HepG2 (cell line): ENCODE measurements around the gene BORCS5. TPM values are rescaled to one million over a fixed set of nuclear protein-coding genes. Genes with fewer than 3 reads are reported as not detected.
A peak's percentile ranks its signal among the peaks of the same experiment; 100 is the strongest.

Experiments
- ATM ChIP-seq: fragments of 450-650 bp; IDR thresholded peaks from 2 replicates; pipeline ENCODE4 v1.7.1; 2017; ENCODE audit warnings: mild to moderate bottlenecking, borderline replicate concordance
- BRD4 ChIP-seq: sonication (generic); formaldehyde crosslinking; IDR thresholded peaks from 2 replicates; pipeline ENCODE4 v1.4.0; 2020; ENCODE audit warnings: missing genetic modification reagents
- EHMT2 ChIP-seq: fragments of 200-600 bp; sonication (generic); IDR thresholded peaks from 2 replicates; pipeline ENCODE4 v1.7.0; 2017; ENCODE audit warnings: antibody characterized with exemption, low read depth, low read length, borderline replicate concordance
- FOXA3 ChIP-seq: IDR thresholded peaks from 2 replicates; pipeline ENCODE4 v1.6.1; 2016; ENCODE audit warnings: missing genetic modification reagents, missing compliant biosample characterization
- HHEX ChIP-seq: IDR thresholded peaks from 2 replicates; pipeline ENCODE4 v1.6.1; 2016; ENCODE audit warnings: control low read depth
- MAFK ChIP-seq, 2 experiments: IDR thresholded peaks in 1 of 2; conservative IDR thresholded peaks in 1 of 2; 2 replicates each; pipeline ENCODE4 v1.6.1; 2011; ENCODE audit warnings: improper control_type of control experiment in 2 of 2, low read length in 2 of 2
- NCOA1 ChIP-seq: sonication (generic); formaldehyde crosslinking; IDR thresholded peaks from 2 replicates; pipeline ENCODE4 v1.9.0; 2021; ENCODE audit warnings: missing genetic modification reagents
- PTBP1 ChIP-seq: fragments of 200-400 bp; formaldehyde crosslinking; IDR thresholded peaks from 2 replicates; pipeline ENCODE4 v1.6.1; 2018; ENCODE audit warnings: low read length, low read depth; ENCODE audit not compliant: poor library complexity, severe bottlenecking
- RARA ChIP-seq: IDR thresholded peaks from 2 replicates; pipeline ENCODE4 v1.6.1; 2016; ENCODE audit warnings: missing genetic modification reagents, missing compliant biosample characterization
- SMARCE1 ChIP-seq: fragments of 450-650 bp; IDR thresholded peaks from 2 replicates; pipeline ENCODE4 v1.6.1; 2017; ENCODE audit warnings: borderline replicate concordance
- YY1 ChIP-seq: IDR thresholded peaks from 2 replicates; pipeline ENCODE4 v1.6.1; 2011; ENCODE audit warnings: low read length, low read depth, moderate library complexity, mild to moderate bottlenecking; ENCODE audit not compliant: insufficient read depth, insufficient replicate concordance
- ZBTB21 ChIP-seq: sonication (generic); formaldehyde crosslinking; IDR thresholded peaks from 2 replicates; pipeline ENCODE4 v1.4.0; 2020; ENCODE audit warnings: missing genetic modification reagents
- ZFP36 ChIP-seq: fragments of 150-350 bp; IDR thresholded peaks from 2 replicates; pipeline ENCODE4 v1.6.1; 2018; ENCODE audit warnings: borderline replicate concordance, low read length, low read depth; ENCODE audit not compliant: partially characterized antibody
- ZFP90 ChIP-seq: sonication (generic); formaldehyde crosslinking; IDR thresholded peaks from 2 replicates; pipeline ENCODE4 v1.8.0; 2022; ENCODE audit warnings: missing genetic modification reagents, mild to moderate bottlenecking, inconsistent platforms, borderline replicate concordance
- ZFY ChIP-seq: sonication (generic); formaldehyde crosslinking; IDR thresholded peaks from 2 replicates; pipeline ENCODE4 v1.4.0; 2020; ENCODE audit warnings: missing genetic modification reagents
- ZFYVE20 ChIP-seq: sonication (generic); formaldehyde crosslinking; IDR thresholded peaks from 2 replicates; pipeline ENCODE4 v1.8.0; 2023; ENCODE audit warnings: low read depth, mild to moderate bottlenecking, moderate library complexity, missing genetic modification reagents, borderline replicate concordance
- ZMYM4 ChIP-seq: sonication (generic); formaldehyde crosslinking; IDR thresholded peaks from 2 replicates; pipeline ENCODE4 v1.8.1; 2023; ENCODE audit warnings: mild to moderate bottlenecking, missing genetic modification reagents
- ZNF3 ChIP-seq: IDR thresholded peaks from 2 replicates; pipeline ENCODE4 v1.7.0; 2017; ENCODE audit warnings: inconsistent platforms
- ZNF343 ChIP-seq: sonication (generic); formaldehyde crosslinking; IDR thresholded peaks from 2 replicates; pipeline ENCODE4 v1.4.0; 2020; ENCODE audit warnings: mild to moderate bottlenecking, missing genetic modification reagents
- ZNF367 ChIP-seq: sonication (generic); formaldehyde crosslinking; IDR thresholded peaks from 2 replicates; pipeline ENCODE4 v1.4.0; 2020; ENCODE audit warnings: missing genetic modification reagents, borderline replicate concordance
- ZNF564 ChIP-seq: sonication (generic); formaldehyde crosslinking; IDR thresholded peaks from 2 replicates; pipeline ENCODE4 v1.8.1; 2023; ENCODE audit warnings: mild to moderate bottlenecking, missing genetic modification reagents
- ZNF569 ChIP-seq: sonication (generic); formaldehyde crosslinking; IDR thresholded peaks from 2 replicates; pipeline ENCODE4 v1.5.0; 2020; ENCODE audit warnings: mild to moderate bottlenecking, missing genetic modification reagents, moderate library complexity, borderline replicate concordance
- ZNF781 ChIP-seq: sonication (generic); formaldehyde crosslinking; IDR thresholded peaks from 2 replicates; pipeline ENCODE4 v1.5.1; 2020; ENCODE audit warnings: borderline replicate concordance, mild to moderate bottlenecking, missing genetic modification reagents; ENCODE audit errors: not compliant biosample characterization
- ZSCAN22 ChIP-seq: sonication (generic); formaldehyde crosslinking; IDR thresholded peaks from 2 replicates; pipeline ENCODE4 v1.4.0; 2020; ENCODE audit warnings: mild to moderate bottlenecking, missing genetic modification reagents
- polyA plus RNA-seq, 8 experiments: library from polyadenylated mRNA; depleted of rRNA in 3 of 8; stranded (reverse) in 7 of 8; unstranded in 1 of 8; fragments of >200 nt; fragmentation: Illumina TruSeq in 4 of 8; extraction: Trizol in 4 of 8; gene quantifications; 2 replicates each; pipeline versions ENCODE4 v1.2.1 to v1.2.3, GENCODE V29; 2011 to 2016; ENCODE audit warnings: low read depth in 4 of 8, missing spikeins in 1 of 8, mixed read lengths in 1 of 8; ENCODE audit not compliant: insufficient read depth in 1 of 8
- total RNA-seq, 5 experiments: library from RNA; depleted of rRNA; stranded (reverse); fragments of >200 nt; fragmentation: Illumina TruSeq; extraction: Trizol; gene quantifications; 2 replicates each; pipeline ENCODE4 v1.2.3, GENCODE V29; 2016; ENCODE audit warnings: low read depth in 1 of 5
- TF ChIP-seq, protein P1 (sequence below), 2 experiments: sonication (generic) in 1 of 2; formaldehyde crosslinking in 1 of 2; IDR thresholded peaks; 2 replicates each; pipeline versions ENCODE4 v1.5.1 to v1.6.1; 2011 to 2020; ENCODE audit warnings: borderline replicate concordance in 1 of 2, low read depth in 1 of 2, low read length in 1 of 2, mild to moderate bottlenecking in 1 of 2, missing genetic modification reagents in 1 of 2, moderate library complexity in 1 of 2
- TF ChIP-seq, protein P2 (sequence below): sonication (generic); formaldehyde crosslinking; IDR thresholded peaks from 2 replicates; pipeline ENCODE4 v1.5.0; 2020; ENCODE audit warnings: mild to moderate bottlenecking, low read depth, missing genetic modification reagents, borderline replicate concordance
- TF ChIP-seq, protein P3 (sequence below): sonication (generic); formaldehyde crosslinking; IDR thresholded peaks from 2 replicates; pipeline ENCODE4 v1.4.0; 2020; ENCODE audit warnings: mild to moderate bottlenecking, missing genetic modification reagents, borderline replicate concordance

BORCS5 gene
- total and polyA plus RNA-seq, 2 of the 13 experiments (the other 11 are each of a cell fraction or from before 2014, with no cell fraction given): 3.9 to 4.7 TPM

DNA sequence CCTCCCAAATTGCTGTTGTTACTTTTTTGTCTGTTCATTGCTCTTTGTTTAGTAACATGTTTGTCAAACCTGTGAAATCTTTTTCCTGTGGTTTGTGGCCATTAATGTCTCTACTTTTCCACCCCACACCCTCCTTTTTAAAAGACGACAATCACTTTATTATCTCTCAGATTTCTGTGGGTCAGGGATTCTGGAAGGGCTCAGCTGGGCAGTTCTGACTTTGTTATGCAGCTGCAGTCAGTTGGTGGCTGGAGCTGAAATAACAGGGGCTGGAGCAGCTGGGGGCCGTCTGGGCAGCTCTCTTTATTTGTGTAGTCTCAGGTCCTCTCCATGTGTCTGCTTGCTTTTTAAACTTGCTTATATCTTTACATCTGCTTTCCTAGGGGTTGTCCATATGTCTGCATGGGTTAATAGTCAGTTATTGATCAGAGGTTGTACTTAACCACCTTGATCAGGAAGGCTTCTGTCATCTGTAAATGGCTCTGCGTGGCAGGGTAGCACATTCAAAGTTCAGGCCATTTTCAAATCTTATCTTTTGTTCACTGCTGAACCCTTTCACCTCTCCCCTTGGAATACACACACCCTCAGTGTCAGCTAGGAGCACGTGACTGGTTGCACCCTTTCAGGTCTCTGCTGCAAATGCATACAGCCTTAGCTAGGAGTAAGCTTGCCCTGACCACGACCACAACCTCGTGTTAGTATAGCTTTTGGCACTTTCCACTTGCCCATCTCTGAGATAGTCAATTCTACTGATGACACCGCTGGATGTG is 27.9 kb downstream of the BORCS5 start (continued):
- TF ChIP-seq, protein P1, sequence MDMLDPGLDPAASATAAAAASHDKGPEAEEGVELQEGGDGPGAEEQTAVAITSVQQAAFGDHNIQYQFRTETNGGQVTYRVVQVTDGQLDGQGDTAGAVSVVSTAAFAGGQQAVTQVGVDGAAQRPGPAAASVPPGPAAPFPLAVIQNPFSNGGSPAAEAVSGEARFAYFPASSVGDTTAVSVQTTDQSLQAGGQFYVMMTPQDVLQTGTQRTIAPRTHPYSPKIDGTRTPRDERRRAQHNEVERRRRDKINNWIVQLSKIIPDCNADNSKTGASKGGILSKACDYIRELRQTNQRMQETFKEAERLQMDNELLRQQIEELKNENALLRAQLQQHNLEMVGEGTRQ (IDR thresholded peaks at IDR 0.05; ENCODE audit: low read depth, low read length): peak; percentile 77
- TF ChIP-seq, protein P1 (CRISPR knock-in tag; IDR thresholded peaks at IDR 0.05; ENCODE audit: borderline replicate concordance): peak; percentile 96
- TF ChIP-seq ZNF569 (no peak), ATM (no peak), ZNF343 (CRISPR knock-in tag) (no peak), ZFP90 (CRISPR knock-in tag) (no peak), ZNF3 (CRISPR knock-in tag) (no peak; the same call in 1 of the 2 replicates), MAFK (conservative IDR thresholded peaks at IDR 0.05 in 1 of 2, IDR thresholded peaks at IDR 0.05 in 1 of 2; ENCODE audit: low read length in 2 of 2) (no peak), FOXA3 (CRISPR knock-in tag) (peak; percentile 62), RARA (peak; percentile 72), HHEX (CRISPR knock-in tag) (no peak), ZNF367 (CRISPR knock-in tag) (no peak), ZNF781 (no peak), EHMT2 (no peak), ZBTB21 (peak; percentile 30; the same call in 1 of the 2 replicates), SMARCE1 (no peak), ZNF564 (no peak), ZFY (CRISPR knock-in tag) (no peak), ZFYVE20 (no peak), YY1 (no peak), ZMYM4 (CRISPR knock-in tag) (peak; percentile 88), BRD4 (no peak), ZFP36 (no peak), NCOA1 (CRISPR knock-in tag) (no peak), ZSCAN22 (CRISPR knock-in tag) (no peak), PTBP1 (no peak)
- TF ChIP-seq, protein P2, sequence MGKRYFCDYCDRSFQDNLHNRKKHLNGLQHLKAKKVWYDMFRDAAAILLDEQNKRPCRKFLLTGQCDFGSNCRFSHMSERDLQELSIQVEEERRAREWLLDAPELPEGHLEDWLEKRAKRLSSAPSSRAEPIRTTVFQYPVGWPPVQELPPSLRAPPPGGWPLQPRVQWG (CRISPR knock-in tag): no peak
- TF ChIP-seq, protein P3, sequence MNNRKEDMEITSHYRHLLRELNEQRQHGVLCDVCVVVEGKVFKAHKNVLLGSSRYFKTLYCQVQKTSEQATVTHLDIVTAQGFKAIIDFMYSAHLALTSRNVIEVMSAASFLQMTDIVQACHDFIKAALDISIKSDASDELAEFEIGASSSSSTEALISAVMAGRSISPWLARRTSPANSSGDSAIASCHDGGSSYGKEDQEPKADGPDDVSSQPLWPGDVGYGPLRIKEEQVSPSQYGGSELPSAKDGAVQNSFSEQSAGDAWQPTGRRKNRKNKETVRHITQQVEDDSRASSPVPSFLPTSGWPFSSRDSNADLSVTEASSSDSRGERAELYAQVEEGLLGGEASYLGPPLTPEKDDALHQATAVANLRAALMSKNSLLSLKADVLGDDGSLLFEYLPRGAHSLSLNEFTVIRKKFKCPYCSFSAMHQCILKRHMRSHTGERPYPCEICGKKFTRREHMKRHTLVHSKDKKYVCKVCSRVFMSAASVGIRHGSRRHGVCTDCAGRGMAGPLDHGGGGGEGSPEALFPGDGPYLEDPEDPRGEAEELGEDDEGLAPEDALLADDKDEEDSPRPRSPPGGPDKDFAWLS: no peak
